H9 (cell line): Measurements from ENCODE around the gene OGA. TPM values are rescaled to one million over a fixed set of nuclear protein-coding genes. Genes with fewer than 3 reads are reported as not detected.

Source experiments
- DNase-seq: peaks from one replicate; pipeline ENCODE4 v3.0.0-alpha.2; 2017
- H2AFZ ChIP-seq: one replicate; pipeline ENCODE4 v1.6.1; 2013; ENCODE audit warnings: mild to moderate bottlenecking, low read length, control low read depth, moderate library complexity
- H2AK5ac ChIP-seq: 2 replicates; pipeline ENCODE4 v1.6.1; 2013; ENCODE audit warnings: low read length, control low read depth, mixed read lengths; ENCODE audit not compliant: insufficient read length
- H2BK120ac ChIP-seq: one replicate; pipeline ENCODE4 v1.6.1; 2013; ENCODE audit warnings: low read depth, mild to moderate bottlenecking, low read length, control low read depth, inconsistent platforms; ENCODE audit not compliant: poor library complexity, severe bottlenecking
- H2BK12ac ChIP-seq: 2 replicates; pipeline ENCODE4 v1.6.1; 2013; ENCODE audit warnings: low read length, control low read depth, mixed read lengths, low read depth; ENCODE audit not compliant: insufficient read length
- H2BK15ac ChIP-seq: 2 replicates; pipeline ENCODE4 v1.6.1; 2013; ENCODE audit warnings: low read depth, low read length, control low read depth
- H2BK20ac ChIP-seq: one replicate; pipeline ENCODE4 v1.6.1; 2013; ENCODE audit warnings: low read depth, mild to moderate bottlenecking, low read length, control low read depth, inconsistent platforms; ENCODE audit not compliant: poor library complexity, severe bottlenecking
- H2BK5ac ChIP-seq: 2 replicates; pipeline ENCODE4 v1.6.1; 2013; ENCODE audit warnings: low read length, control low read depth, mixed read lengths; ENCODE audit not compliant: insufficient read length
- H3K14ac ChIP-seq: 2 replicates; pipeline ENCODE4 v1.6.1; 2013; ENCODE audit warnings: low read length, control low read depth; ENCODE audit not compliant: insufficient read depth
- H3K18ac ChIP-seq: 2 replicates; pipeline ENCODE4 v1.6.1; 2013; ENCODE audit warnings: low read depth, mild to moderate bottlenecking, mixed read lengths, low read length, control low read depth; ENCODE audit not compliant: insufficient read length
- H3K23ac ChIP-seq: 2 replicates; pipeline ENCODE4 v1.6.1; 2013; ENCODE audit warnings: low read length, control low read depth, mixed read lengths, low read depth; ENCODE audit not compliant: insufficient read length
- H3K23me2 ChIP-seq: 2 replicates; pipeline ENCODE4 v1.6.1; 2013; ENCODE audit warnings: low read depth, mild to moderate bottlenecking, mixed read lengths, low read length, control low read depth; ENCODE audit not compliant: insufficient read length, poor library complexity, severe bottlenecking
- H3K27ac ChIP-seq: 2 replicates; pipeline ENCODE4 v1.5.1; 2013; ENCODE audit warnings: low read length, control low read depth, mixed read lengths, low read depth; ENCODE audit not compliant: insufficient read length
- H3K27me3 ChIP-seq: 2 replicates; pipeline ENCODE4 v1.6.1; 2013; ENCODE audit warnings: low read length, control low read depth, inconsistent platforms; ENCODE audit not compliant: insufficient read depth
- H3K4ac ChIP-seq: 2 replicates; pipeline ENCODE4 v1.6.1; 2013; ENCODE audit warnings: low read depth, mild to moderate bottlenecking, control low read depth, inconsistent platforms, low read length, moderate library complexity
- H3K4me1 ChIP-seq: 2 replicates; pipeline ENCODE4 v1.6.1; 2013; ENCODE audit warnings: low read length, control low read depth, inconsistent platforms; ENCODE audit not compliant: insufficient read depth
- H3K4me2 ChIP-seq: 2 replicates; pipeline ENCODE4 v1.6.1; 2013; ENCODE audit warnings: low read length, control low read depth, mixed read lengths; ENCODE audit not compliant: insufficient read length, insufficient read depth
- H3K56ac ChIP-seq: 2 replicates; pipeline ENCODE4 v1.6.1; 2013; ENCODE audit warnings: low read depth, mild to moderate bottlenecking, mixed read lengths, low read length, control low read depth; ENCODE audit not compliant: insufficient read length
- H3K79me1 ChIP-seq: 2 replicates; pipeline ENCODE4 v1.6.1; 2013; ENCODE audit warnings: low read depth, mild to moderate bottlenecking, moderate library complexity, low read length, control low read depth, inconsistent platforms; ENCODE audit not compliant: insufficient read depth, poor library complexity, severe bottlenecking
- H3K79me2 ChIP-seq: 2 replicates; pipeline ENCODE4 v1.6.1; 2013; ENCODE audit warnings: low read length, control low read depth, inconsistent platforms; ENCODE audit not compliant: insufficient read depth
- H3K9ac ChIP-seq: 2 replicates; pipeline ENCODE4 v1.6.1; 2013; ENCODE audit warnings: low read length, control low read depth, mixed read lengths; ENCODE audit not compliant: insufficient read length; ENCODE audit errors: extremely low read depth
- H3K9me3 ChIP-seq: one replicate; pipeline ENCODE4 v1.6.1; 2013; ENCODE audit warnings: low read depth, low read length, inconsistent platforms; ENCODE audit not compliant: control insufficient read depth
- H3T11ph ChIP-seq: one replicate; pipeline ENCODE4 v1.6.1; 2013; ENCODE audit warnings: mild to moderate bottlenecking, low read length, control low read depth, inconsistent platforms
- H4K20me1 ChIP-seq: one replicate; pipeline ENCODE4 v1.6.1; 2013; ENCODE audit not compliant: control insufficient read depth, insufficient read length, insufficient read depth
- H4K5ac ChIP-seq: 2 replicates; pipeline ENCODE4 v1.6.1; 2013; ENCODE audit warnings: low read depth, mild to moderate bottlenecking, mixed read lengths, low read length, control low read depth; ENCODE audit not compliant: insufficient read length
- H4K8ac ChIP-seq: replicated peaks from 2 replicates; pipeline ENCODE4 v1.6.1; 2013; ENCODE audit warnings: low read length, control low read depth, mixed read lengths, low read depth; ENCODE audit not compliant: insufficient read length
- H4K91ac ChIP-seq: 2 replicates; pipeline ENCODE4 v1.6.1; 2013; ENCODE audit warnings: low read depth, mild to moderate bottlenecking, moderate library complexity, mixed read lengths, low read length, control low read depth; ENCODE audit not compliant: insufficient read length
- H3K27ac Mint-ChIP-seq, 3 experiments: 2 replicates in 2 of 3; 3 replicates in 1 of 3; pipeline ENCODE4 v1.8.0; 2020 to 2021; ENCODE audit warnings: mixed read lengths in 3 of 3, mild to moderate bottlenecking in 1 of 3, moderate library complexity in 1 of 3
- H3K27me3 Mint-ChIP-seq: 2 replicates; pipeline ENCODE4 v1.8.0; 2021; ENCODE audit warnings: low read depth, mild to moderate bottlenecking, moderate library complexity, mixed read lengths
- H3K36me3 Mint-ChIP-seq, 3 experiments: 2 replicates in 2 of 3; 3 replicates in 1 of 3; pipeline ENCODE4 v1.8.0; 2020 to 2021; ENCODE audit warnings: low read depth in 3 of 3, mixed read lengths in 3 of 3; ENCODE audit not compliant: insufficient read depth in 1 of 3
- H3K4me1 Mint-ChIP-seq, 2 experiments: 2 replicates each; pipeline ENCODE4 v1.8.0; 2020; ENCODE audit warnings: mixed read lengths in 2 of 2
- H3K4me3 Mint-ChIP-seq, 2 experiments: 2 replicates in 1 of 2; 3 replicates in 1 of 2; pipeline ENCODE4 v1.8.0; 2020 to 2021; ENCODE audit warnings: mild to moderate bottlenecking in 2 of 2, mixed read lengths in 2 of 2, moderate library complexity in 1 of 2
- H3K9me3 Mint-ChIP-seq, 2 experiments: 2 replicates in 1 of 2; 3 replicates in 1 of 2; pipeline ENCODE4 v1.8.0; 2020; ENCODE audit warnings: mild to moderate bottlenecking in 2 of 2, mixed read lengths in 2 of 2, moderate library complexity in 1 of 2
- WGBS: extraction: QIAGEN DNeasy Blood & Tissue Kit; methylation state at CpG from one replicate; pipeline ENCODE4 v1.1.7; 2013; ENCODE audit warnings: missing lambda C conversion rate, low lambda C conversion rate, mixed read lengths; ENCODE audit not compliant: insufficient read length; ENCODE audit errors: extremely low coverage; 5-methylcytosine and 5-hydroxymethylcytosine counted together
- total RNA-seq: library from RNA; stranded (reverse); gene quantifications from 2 replicates; pipeline ENCODE4 v1.2.1, GENCODE V29; 2021
- TF ChIP-seq, protein P1 (sequence below): fragments of 200-600 bp; sonication (generic); conservative IDR thresholded peaks from 3 replicates; pipeline ENCODE4 v1.8.0; 2021; ENCODE audit warnings: antibody characterized with exemption, mild to moderate bottlenecking

The OGA gene
- total RNA-seq, 1 experiment from 2014 or later, result 125 TPM

DNA sequence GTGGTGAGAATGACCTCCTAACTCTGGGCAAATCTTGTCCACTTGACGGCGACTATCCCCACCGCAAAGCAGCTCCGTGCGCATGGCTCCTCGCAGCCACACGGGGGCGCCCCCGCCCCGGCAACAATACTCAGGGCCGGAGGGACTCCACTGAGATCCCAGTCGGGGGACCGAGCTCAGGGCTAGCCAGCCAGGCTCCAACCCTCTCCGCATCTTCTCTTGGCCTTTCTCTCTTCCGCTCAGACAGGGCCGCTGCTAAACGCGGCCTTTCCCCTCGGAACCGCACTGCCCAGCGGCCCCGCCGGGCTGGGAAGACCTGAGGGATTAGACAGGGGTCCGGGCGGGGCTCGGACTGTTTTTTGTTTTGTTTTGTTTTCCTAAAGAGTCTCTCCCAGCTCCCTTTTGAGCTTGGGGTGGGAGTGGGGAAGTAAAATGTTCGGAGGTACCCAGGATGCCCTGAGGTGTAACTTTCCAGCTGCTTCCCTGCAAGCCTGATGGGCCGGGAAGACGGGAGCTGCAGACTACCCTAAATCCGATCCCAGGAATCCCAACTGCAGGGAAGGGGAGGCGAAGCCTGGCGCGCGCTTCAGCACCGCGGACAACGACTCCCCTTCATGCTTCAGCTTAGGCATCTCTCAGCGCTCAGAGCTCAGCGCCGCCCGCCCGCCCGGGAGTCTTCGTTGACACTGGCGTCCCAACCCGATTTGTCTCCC lies 22.7 kb upstream of the OGA start:
- Mint-ChIP-seq H3K4me1 (peaks cover 29 to 42% of the 10 kb centered on the region in 2 experiments), H3K9me3 (no peaks in the 10 kb centered on the region), H3K27me3 (peaks cover 37% of the 10 kb centered on the region), H3K4me3 (peak overlapping the region; percentile 81 to 92), H3K27ac (0 out of 7 replicates have a peak overlapping the region, but pooled peaks of 1 of the 3 experiments have one; percentile 44), H3K36me3 (no peaks in the 10 kb centered on the region)
- WGBS, result no CpG with 5 or more reads among the region's 46 CpGs
- no peak overlapping the region for H3K56ac ChIP-seq
- no peak overlapping the region for H2BK15ac ChIP-seq
- H3K23me2 ChIP-seq, result peaks cover 13% of the 10 kb centered on the region
- H3K27me3 ChIP-seq, result peaks cover 15% of the 10 kb centered on the region; the same call in 1 of the 2 replicates
- H3K79me1 ChIP-seq, result no peaks in the 10 kb centered on the region
- no peak overlapping the region for H3K14ac ChIP-seq
- H3K18ac ChIP-seq, result no peak overlapping the region
- no peak overlapping the region for H3K9ac ChIP-seq
- TF ChIP-seq, protein P1, sequence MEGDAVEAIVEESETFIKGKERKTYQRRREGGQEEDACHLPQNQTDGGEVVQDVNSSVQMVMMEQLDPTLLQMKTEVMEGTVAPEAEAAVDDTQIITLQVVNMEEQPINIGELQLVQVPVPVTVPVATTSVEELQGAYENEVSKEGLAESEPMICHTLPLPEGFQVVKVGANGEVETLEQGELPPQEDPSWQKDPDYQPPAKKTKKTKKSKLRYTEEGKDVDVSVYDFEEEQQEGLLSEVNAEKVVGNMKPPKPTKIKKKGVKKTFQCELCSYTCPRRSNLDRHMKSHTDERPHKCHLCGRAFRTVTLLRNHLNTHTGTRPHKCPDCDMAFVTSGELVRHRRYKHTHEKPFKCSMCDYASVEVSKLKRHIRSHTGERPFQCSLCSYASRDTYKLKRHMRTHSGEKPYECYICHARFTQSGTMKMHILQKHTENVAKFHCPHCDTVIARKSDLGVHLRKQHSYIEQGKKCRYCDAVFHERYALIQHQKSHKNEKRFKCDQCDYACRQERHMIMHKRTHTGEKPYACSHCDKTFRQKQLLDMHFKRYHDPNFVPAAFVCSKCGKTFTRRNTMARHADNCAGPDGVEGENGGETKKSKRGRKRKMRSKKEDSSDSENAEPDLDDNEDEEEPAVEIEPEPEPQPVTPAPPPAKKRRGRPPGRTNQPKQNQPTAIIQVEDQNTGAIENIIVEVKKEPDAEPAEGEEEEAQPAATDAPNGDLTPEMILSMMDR, result peak; percentile 98
- peak overlapping the region; percentile 77 for H3K4me2 ChIP-seq
- no peak overlapping the region for H2BK120ac ChIP-seq
- peaks cover 2% of the 10 kb centered on the region for H4K20me1 ChIP-seq
- H2BK5ac ChIP-seq, result no peak overlapping the region
- no peaks in the 10 kb centered on the region for H3K9me3 ChIP-seq
- H3K23ac ChIP-seq, result no peak overlapping the region
- H3K4ac ChIP-seq, result no peak overlapping the region
- H3T11ph ChIP-seq, result no peak overlapping the region
- H3K4me1 ChIP-seq, result peaks cover 6% of the 10 kb centered on the region; the same call in 1 of the 2 replicates
- no peak overlapping the region for H3K27ac ChIP-seq
- no peaks in the 10 kb centered on the region for H3K79me2 ChIP-seq
- H4K5ac ChIP-seq, result no peak overlapping the region
- H2AK5ac ChIP-seq, result no peak overlapping the region
- DNase-seq, result peak; percentile 93
- H4K91ac ChIP-seq, result no peak overlapping the region
- no peak overlapping the region for H4K8ac ChIP-seq
- no peak overlapping the region for H2BK20ac ChIP-seq
- H2AFZ ChIP-seq, result no peak overlapping the region
- H2BK12ac ChIP-seq, result no peak overlapping the region
